GM13976 (cell line): Measurements from ENCODE around the gene TCAIM.

Source experiments
- DNase-seq: peaks from one replicate; pipeline ENCODE4 v3.0.0; 2012; ENCODE audit warnings: low spot score
- CTCF ChIP-seq: IDR thresholded peaks from 2 replicates; pipeline ENCODE4 v1.5.1; 2012; ENCODE audit warnings: borderline replicate concordance, mild to moderate bottlenecking; ENCODE audit not compliant: insufficient read depth; ENCODE audit errors: extremely low read depth, missing control alignments, control extremely low read depth
- in situ Hi-C: fragments of 300-500 bp; cut with MboI; formaldehyde crosslinking; loops from one replicate; pipeline ENCODE4 v1.12.0; 2022; ENCODE audit warnings: low sequenced_read_pairs, mixed read lengths, inconsistent platforms; ENCODE audit not compliant: unreplicated experiment

The TCAIM gene

GRCh38 chr3:44451441-44451840, 112.9 kb downstream of the TCAIM start:
- no peak for DNase-seq
- no peak for TF ChIP-seq CTCF

GRCh38 chr3:44454258-44454657, 115.7 kb downstream of the TCAIM start:
- in situ Hi-C loops = no loop called here
- no peak for TF ChIP-seq CTCF
- no peak for DNase-seq

More at GRCh38 chr3:44451441-44451840, 112.9 kb downstream of the TCAIM start:
- in situ Hi-C loops = no loop called here

- no peak for DNase-seq
- TF ChIP-seq CTCF = no peak
- in situ Hi-C loops = no loop called here
Observed at GRCh38 chr3:44455318-44455717, 116.8 kb downstream of the TCAIM start.
